OCI-LY3 (cell line): ENCODE data around the gene PARD6G.
"Not testable (repeated sequence)": the region's sequence is repeated elsewhere in the genome, so short reads cannot be mapped to it uniquely, and the experiment has no call there.

Source experiments
- EZH2phosphoT487 ChIP-seq: fragments of 200-600 bp; shearing (Covaris generic); IDR thresholded peaks from 2 replicates; pipeline ENCODE4 v1.6.1; 2018; ENCODE audit warnings: antibody characterized with exemption, mixed run types, low read depth
- TF ChIP-seq, protein P1 (sequence below): fragments of 200-600, 300-600 bp; sonication (generic); IDR thresholded peaks from 2 replicates; pipeline ENCODE4 v1.5.1; 2014; ENCODE audit warnings: antibody characterized with exemption, low read length, low read depth

DNA sequence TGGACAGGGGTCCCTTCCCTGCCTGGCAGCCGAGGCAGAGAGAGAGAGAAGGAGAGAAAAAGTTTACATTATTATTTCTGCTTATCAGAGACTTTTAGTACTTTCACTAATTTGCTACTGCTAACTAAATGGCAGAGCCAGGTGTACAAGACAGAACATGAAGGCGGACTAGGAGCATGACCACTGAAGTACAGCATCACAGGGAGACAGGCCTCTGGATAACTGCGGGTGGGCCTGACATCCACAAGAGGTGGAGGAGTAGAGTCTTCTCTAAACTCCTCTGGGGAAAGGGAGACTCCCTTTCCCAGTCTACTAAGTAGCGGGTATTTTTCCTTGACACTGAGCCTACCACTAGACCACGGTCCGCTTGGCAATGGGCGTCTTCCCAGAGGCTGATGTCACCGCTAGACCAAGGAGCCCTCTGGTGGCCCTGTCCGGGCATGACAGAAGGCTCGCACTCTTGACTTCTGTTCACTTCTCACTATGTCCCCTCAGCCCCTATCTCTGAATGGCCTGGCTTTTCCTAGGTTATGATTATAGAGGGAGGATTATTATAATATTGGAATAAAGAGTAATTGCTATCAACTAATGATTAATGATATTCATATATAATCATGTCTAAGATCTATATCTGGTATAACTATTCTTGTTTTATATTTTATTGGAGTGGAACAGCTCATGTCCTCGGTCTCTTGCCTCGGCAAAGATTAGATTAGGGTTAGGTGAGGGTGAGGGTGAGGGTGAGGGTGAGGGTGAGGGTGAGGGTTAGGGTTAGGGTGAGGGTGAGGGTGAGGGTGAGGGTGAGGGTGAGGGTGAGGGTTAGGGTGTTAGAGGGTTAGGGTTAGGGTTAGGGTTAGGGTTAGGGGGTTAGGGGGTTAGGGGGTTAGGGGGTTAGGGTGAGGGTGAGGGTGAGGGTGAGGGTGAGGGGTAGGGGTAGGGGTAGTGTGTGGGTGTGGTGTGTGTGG lies 10.5 kb upstream of the PARD6G start:
- TF ChIP-seq, protein P1, sequence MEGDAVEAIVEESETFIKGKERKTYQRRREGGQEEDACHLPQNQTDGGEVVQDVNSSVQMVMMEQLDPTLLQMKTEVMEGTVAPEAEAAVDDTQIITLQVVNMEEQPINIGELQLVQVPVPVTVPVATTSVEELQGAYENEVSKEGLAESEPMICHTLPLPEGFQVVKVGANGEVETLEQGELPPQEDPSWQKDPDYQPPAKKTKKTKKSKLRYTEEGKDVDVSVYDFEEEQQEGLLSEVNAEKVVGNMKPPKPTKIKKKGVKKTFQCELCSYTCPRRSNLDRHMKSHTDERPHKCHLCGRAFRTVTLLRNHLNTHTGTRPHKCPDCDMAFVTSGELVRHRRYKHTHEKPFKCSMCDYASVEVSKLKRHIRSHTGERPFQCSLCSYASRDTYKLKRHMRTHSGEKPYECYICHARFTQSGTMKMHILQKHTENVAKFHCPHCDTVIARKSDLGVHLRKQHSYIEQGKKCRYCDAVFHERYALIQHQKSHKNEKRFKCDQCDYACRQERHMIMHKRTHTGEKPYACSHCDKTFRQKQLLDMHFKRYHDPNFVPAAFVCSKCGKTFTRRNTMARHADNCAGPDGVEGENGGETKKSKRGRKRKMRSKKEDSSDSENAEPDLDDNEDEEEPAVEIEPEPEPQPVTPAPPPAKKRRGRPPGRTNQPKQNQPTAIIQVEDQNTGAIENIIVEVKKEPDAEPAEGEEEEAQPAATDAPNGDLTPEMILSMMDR: peak; percentile 96
- not testable (repeated sequence) for TF ChIP-seq EZH2phosphoT487
